Measurements from ENCODE around the gene RNF114.
A peak's percentile ranks its signal among the peaks of the same experiment; 100 is the strongest.
"Not testable (repeated sequence)": the region's sequence is repeated elsewhere in the genome, so short reads cannot be mapped to it uniquely, and the experiment has no call there.

The RNF114 gene

GRCh38 chr20:49928411-49929141, 7.6 kb upstream of the RNF114 start:
- DNase-seq: peak; percentile 56

- no peak for DNase-seq
These were observed 7.1 kb upstream of the RNF114 start for GRCh38 chr20:49929142-49929494.

DNA sequence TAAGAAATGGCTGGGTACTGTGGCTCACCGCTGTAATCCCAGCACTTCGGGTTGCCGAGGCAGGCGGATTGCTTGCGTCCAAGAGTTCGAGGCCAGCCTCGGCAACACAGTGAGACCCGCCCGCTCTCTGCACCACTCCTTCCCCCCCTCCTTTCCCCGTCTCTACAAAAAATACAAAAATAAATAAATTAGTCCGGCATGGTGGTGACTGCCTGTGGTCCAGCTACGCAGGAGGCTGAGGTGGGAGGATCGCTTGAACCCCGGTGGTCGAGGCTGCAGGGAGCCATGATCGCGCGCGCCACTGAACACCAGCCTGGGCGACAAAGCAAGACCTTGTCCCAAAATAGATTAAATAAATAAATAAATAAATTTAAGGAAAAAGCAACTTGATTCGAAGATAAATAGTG, 448 bp upstream of the RNF114 start:
- no peak for DNase-seq

DNA sequence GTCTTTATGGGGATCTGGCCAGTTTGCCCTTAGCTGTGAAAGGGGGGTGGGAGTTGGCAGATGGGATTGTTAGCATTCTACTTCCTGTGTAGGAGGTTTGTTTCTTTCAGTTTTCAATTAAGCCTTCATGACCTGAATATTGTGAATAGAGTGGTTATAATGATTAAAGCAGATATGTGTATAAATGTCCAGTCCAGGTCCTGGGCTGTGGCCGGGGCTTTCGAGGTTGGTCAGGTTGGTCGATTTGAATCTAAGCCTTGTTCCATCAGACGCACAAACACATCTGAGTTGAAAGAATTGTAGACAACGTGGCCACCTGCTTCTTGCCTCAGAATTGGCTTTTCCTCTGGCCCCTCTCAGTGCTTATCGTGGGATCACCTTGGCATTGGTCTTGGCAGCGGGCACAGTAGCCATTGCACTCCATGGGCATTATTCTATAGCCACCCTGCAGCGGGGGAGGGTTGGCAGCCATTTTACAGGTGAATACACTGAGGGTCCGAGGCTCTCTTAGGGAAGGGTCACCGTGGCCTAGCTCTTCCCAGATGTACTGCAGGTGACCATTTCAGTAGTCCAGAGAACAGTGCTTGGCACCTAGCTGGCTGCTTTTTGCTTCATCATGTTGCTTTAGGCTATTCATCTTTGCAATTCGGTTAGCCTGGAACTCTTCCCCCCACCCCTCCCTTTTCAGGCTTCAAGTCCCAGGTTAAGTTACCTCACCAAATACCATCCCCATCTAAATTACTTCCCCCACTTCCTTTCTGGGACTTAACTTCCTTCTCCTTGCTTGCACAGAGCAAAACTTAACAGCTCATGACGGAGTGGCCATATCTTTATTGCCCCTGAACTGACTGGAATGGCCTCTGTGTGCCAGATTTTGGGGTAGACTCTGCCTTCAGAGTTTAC, 1.1 kb downstream of the RNF114 start:
- no peak for DNase-seq

DNA sequence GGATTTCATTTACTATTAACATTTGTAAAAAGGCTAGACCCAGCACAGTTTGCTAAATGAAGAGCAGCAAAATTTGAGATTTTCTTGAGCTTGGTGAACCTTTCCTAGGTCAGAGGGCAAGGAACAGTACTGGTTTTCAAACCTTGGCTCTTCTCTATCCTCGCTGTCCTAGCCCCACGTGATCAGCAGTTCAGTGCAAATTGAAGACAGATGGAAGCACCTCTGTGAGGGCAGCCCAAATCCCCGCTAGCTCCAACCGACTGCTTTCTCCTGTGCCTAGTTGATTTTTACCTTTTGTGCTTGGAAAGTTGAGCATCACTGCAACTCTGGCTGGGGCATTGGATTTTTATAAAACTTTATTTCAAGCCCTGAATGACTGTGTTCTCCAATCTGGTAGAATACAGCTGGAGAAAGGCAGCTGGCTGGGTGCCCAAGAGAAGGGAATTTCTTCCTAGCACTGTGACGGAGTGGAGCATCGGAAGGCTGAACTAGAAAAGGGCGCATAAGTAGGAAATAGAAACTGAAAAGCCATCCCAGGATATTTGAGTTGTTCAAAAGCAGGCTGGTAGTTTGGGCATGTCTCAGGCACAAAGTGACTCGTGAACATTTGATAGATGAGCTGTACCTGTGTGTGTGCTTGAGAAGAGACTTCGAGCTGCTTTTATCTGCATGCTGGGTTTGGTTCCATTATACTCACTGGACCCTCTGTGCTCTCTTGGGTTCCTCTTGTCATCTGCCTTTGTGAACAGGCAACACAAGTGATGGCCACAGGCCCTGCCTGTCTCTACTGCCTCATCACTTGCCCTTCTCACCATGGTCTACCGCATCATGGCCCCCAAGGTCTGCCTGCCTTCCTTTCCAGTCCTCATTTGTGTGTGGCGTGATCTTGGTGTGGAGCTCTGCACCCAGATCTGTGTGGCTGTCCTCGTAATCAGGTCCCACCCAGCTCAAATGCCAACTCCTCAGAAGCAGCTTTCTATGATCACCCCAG, 2.3 kb downstream of the RNF114 start:
- no peak for DNase-seq

DNA sequence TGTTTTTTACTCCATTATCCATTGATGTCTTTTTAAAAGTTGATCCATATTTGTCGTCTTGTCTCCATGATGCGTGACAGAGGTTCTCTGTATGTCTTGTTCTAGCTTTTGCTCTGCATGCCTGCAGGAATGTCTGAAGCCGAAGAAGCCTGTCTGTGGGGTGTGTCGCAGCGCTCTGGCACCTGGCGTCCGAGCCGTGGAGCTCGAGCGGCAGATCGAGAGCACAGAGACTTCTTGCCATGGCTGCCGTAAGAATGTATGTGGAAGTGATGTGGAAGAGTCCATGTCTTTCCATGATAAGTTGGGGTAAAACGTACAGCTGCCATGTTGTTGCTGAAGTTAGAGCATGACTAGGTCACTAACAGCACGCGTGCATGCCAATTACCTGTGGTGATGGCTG, 5.3 kb downstream of the RNF114 start:
- DNase-seq: no peak

- no peak for DNase-seq
These were observed 6.1 kb downstream of the RNF114 start for GRCh38 chr20:49942303-49942702.

DNA sequence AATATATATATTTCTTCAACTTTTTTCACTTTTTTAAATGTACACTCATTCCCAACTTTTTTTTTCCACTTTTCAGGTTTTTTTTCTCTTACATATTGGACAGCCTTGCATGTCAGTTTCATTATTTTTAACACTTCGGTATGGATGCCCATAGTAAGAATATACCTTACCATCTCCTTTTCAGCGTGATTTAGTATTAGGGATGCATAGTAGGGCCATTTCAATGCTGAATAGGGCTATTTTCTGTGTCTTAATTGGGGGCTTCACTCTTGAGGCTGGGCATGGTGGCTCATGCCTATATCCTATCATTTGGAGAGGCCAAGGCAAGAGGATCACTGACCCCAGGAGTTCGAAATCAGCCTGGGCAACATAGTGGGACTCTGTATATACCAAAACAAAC, 6.7 kb downstream of the RNF114 start:
- no peak for DNase-seq

DNA sequence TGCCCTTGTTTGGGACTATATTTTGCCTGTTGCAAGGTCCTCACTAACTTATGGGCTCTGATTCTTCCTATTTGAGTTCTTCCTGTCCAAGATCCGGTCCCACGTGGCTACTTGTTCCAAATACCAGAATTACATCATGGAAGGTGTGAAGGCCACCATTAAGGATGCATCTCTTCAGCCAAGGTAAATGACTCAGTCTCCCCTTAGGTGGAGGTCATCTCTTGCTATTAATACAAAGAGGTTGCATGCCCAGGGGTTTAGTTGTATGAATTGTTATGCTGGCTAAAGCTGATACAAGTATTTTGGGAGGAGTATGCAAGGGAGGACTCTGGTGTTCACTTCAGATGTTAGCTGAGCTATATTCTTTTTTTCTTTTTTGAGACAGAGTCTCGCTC, 9.1 kb downstream of the RNF114 start:
- DNase-seq: no peak

- no peak for DNase-seq
These were observed 9.7 kb downstream of the RNF114 start for GRCh38 chr20:49945701-49946477.

DNA sequence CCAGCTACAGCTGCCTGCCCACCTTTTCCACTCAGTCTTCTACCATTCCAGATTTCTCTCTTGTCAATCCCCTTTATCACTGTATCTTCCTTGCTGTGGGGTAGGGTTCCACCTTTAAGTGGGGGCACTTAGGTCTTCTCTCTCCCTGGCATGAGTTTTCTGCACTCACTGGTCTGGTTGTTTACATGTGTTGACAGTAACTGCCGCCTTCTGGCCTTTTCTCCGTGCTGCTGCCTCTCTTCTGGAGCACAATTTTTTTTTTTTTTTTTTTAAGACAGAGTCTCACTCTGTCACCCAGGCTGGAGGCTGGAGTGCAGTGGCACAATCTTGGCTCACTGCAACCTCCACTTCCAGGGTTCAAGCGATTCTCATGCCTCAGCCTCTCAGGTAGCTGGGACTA, 12.0 kb downstream of the RNF114 start:
- DNase-seq: no peak

- no peak for DNase-seq
These were observed 12.8 kb downstream of the RNF114 start for GRCh38 chr20:49948809-49949507.

DNA sequence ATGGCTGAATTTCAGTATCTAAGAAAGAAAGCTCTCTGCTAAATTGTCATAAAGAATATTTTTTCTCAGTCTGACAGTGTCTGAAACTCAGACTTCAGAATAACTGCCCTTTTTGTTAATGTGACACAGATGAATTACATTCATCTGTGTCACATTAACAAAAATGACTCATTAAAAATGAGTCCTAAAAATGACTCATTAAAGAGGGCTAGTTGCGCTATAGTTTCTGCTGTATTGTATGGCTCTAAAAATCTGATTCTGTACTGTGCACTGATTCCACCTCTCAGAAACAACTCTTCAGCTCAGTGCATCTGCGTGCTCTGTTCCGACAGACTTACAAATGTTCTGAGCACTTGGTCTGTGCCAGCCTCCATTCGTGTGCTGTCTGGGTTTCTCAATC, 15.0 kb downstream of the RNF114 start:
- DNase-seq: no peak

GRCh38 chr20:49955167-49955566, 19.0 kb downstream of the RNF114 start:
- DNase-seq: no peak

DNA sequence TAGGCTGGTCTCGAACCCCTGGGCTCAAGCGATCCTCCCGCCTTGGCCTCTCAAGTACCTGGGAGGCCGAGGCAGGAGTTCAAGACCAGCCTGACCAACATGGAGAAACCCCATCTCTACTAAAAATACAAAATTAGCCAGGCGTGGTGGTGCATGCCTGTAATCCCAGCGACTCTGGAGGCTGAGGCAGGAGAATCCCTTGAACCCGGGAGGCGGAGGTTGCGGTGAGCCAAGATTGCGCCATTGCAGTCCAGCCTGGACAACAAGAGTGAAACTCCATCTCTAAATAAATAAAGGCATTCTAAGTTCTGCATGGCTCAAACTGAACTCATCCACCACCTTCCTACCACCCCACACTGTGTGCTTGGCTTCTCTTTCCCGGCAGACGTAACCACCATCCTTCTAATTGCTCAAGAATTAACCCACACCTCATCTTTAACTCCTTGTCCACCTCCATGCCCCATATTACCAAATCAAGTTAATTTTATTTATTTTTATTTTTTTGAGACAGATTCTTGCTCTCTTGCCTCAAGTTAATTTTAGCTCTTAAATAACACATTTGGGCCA, 19.7 kb downstream of the RNF114 start:
- DNase-seq: not testable (repeated sequence)

- DNase-seq: no peak
These were observed 20.5 kb downstream of the RNF114 start for GRCh38 chr20:49956689-49957088.

DNA sequence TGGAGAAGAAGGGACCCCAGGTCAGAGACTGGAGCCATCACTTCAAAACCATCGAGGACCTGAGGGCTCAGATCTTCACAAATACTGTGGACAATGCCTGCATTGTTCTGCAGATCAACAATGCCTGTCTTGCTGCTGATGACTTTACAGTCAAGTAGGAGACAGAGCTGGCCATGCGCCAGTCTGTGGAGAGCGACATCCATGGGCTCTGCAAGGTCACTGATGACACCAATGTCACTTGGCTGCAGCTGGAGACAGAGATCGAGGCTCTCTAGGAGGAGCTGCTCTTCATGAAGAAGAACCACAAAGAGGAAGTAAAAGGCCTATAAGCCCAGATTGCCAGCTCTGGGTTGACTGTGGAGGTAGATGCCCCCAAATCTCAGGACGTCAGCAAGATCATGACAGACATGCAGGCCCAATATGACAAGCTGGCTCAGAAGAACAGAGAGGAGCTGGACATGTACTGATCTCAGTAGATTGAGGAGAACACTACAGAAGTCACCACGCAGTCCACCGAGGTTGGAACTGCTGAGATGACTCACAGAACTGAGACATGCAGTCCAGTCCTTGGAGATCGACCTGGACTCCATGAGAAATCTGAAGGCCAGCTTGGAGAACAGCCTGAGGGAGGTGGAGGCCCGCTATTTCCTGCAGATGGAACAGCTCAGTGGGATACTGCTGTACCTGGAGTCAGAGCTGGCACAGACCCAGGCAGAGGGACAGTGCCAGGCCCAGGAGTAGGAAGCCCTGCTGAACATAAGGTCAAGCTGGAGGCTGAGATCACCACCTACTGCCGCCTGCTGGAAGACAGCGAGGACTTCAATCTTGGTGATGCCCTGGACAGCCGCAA, 21.1 kb downstream of the RNF114 start:
- not testable (repeated sequence) for DNase-seq

DNA sequence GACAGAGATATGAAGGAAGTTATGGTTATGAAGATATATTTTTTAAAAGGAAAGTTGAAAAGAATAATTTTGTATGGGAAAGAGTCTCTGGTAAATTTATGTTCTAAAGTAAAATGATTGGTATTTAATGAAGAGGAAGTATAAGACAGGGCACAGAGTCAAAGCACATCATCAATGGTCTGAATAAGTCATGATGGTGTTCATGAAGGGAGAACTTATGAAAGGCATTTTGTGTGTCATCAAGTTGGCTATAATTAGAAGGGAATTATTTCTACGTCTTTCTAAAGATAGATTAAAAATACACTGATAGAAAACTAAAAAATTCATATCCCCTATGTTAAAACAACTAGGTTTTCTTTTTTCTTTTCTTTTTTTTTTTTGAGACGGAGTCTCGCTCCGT, 25.2 kb downstream of the RNF114 start:
- no peak for DNase-seq

- DNase-seq: peak; percentile 23
These were observed 29.0 kb downstream of the RNF114 start for GRCh38 chr20:49964964-49965780.

All from NCI-H2107 (cell line).